Testis (tissue), 2 donors: ENCODE measurements around the gene COMMD7.

Source experiments
- POLR2A ChIP-seq: fragments of 450-650 bp; IDR thresholded peaks from one replicate; pipeline ENCODE4 v1.6.1; 2017; ENCODE audit warnings: antibody characterized with exemption, mild to moderate bottlenecking, moderate library complexity
- TF ChIP-seq, protein P1 (sequence below), 3 experiments: fragments of 450-650 bp in 2 of 3; fragments of 200-600 bp in 1 of 3; sonication (generic) in 1 of 3; IDR thresholded peaks; one replicate each; pipeline ENCODE4 v1.5.1; 2016 to 2019; ENCODE audit warnings: antibody characterized with exemption in 3 of 3, mild to moderate bottlenecking in 2 of 3, moderate library complexity in 1 of 3

DNA sequence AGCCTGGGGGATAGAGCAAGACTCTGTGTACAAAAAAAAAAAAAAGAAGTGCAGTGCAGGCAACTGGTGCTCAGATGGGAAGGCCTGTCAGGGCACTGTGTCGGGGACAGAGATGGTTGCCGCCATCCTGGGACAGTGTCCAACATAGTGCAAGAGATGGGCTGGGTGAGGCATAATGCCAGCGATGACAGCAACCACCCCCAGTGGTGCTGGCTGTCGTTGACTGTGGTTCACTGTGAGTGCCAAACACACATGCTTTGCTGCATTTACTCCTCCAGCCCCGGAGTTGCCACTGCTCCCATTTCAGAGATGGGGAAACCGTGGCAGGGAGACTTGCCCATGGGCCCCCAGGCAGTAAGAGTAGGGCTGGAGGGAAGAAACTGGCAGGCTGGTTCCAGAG lies 64.3 kb downstream of the COMMD7 start:
- TF ChIP-seq, protein P1, sequence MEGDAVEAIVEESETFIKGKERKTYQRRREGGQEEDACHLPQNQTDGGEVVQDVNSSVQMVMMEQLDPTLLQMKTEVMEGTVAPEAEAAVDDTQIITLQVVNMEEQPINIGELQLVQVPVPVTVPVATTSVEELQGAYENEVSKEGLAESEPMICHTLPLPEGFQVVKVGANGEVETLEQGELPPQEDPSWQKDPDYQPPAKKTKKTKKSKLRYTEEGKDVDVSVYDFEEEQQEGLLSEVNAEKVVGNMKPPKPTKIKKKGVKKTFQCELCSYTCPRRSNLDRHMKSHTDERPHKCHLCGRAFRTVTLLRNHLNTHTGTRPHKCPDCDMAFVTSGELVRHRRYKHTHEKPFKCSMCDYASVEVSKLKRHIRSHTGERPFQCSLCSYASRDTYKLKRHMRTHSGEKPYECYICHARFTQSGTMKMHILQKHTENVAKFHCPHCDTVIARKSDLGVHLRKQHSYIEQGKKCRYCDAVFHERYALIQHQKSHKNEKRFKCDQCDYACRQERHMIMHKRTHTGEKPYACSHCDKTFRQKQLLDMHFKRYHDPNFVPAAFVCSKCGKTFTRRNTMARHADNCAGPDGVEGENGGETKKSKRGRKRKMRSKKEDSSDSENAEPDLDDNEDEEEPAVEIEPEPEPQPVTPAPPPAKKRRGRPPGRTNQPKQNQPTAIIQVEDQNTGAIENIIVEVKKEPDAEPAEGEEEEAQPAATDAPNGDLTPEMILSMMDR (IDR thresholded peaks at IDR 0.05), result no peak
- no peak for TF ChIP-seq POLR2A
